Activated B cell treated with CpG ODN at 0.5 μM for 24 hours (primary cell): ENCODE results near the gene TSPAN11. TPM values are rescaled to one million over a fixed set of nuclear protein-coding genes. Genes with fewer than 3 reads are reported as not detected.

Experiments used
- ATAC-seq: fragments of 200-7000 bp; cut with Tn5 transposase; one replicate; pipeline ENCODE4 v1.10.0; 2021; ENCODE audit warnings: low read depth, mild to moderate bottlenecking, moderate library complexity
- CTCF ChIA-PET: fragments of 350-600 bp; sonication (Branson Sonifier 250); formaldehyde crosslinking; loops from one replicate; lab custom pipeline; 2021; ENCODE audit warnings: antibody characterized with exemption; lab: Charles Lee
- POLR2A ChIA-PET: fragments of 350-600 bp; sonication (Branson Sonifier 250); formaldehyde crosslinking; loops from one replicate; lab custom pipeline; 2021; ENCODE audit warnings: antibody characterized with exemption; lab: Charles Lee
- DNase-seq: peaks from one replicate; pipeline ENCODE4 v3.0.0; 2022
- H3K27ac Mint-ChIP-seq: one replicate; pipeline ENCODE4 v1.8.0; 2020; ENCODE audit warnings: mixed read lengths
- H3K27me3 Mint-ChIP-seq: one replicate; pipeline ENCODE4 v1.8.0; 2021; ENCODE audit warnings: mixed read lengths
- H3K36me3 Mint-ChIP-seq: one replicate; pipeline ENCODE4 v1.8.0; 2021; ENCODE audit warnings: low read depth, mixed read lengths
- H3K4me1 Mint-ChIP-seq: one replicate; pipeline ENCODE4 v1.8.0; 2021; ENCODE audit warnings: mixed read lengths
- H3K4me3 Mint-ChIP-seq: one replicate; pipeline ENCODE4 v1.8.0; 2020; ENCODE audit warnings: mild to moderate bottlenecking, mixed read lengths
- H3K9me3 Mint-ChIP-seq: one replicate; pipeline ENCODE4 v1.8.0; 2020; ENCODE audit warnings: mixed read lengths
- CTCF ChIP-seq: fragments of 200-600 bp; IDR thresholded peaks from one replicate; pipeline ENCODE4 v1.8.0; 2022; ENCODE audit warnings: antibody characterized with exemption, mild to moderate bottlenecking
- intact Hi-C: fragments of 100-400 bp; cut with micrococcal nuclease; formaldehyde crosslinking; loops from one replicate; pipeline ENCODE4 v1.15.1; 2024
- total RNA-seq: library from RNA; stranded (reverse); gene quantifications from 2 replicates; pipeline ENCODE4 v1.2.3, GENCODE V29; 2022

Gene TSPAN11
- total RNA-seq, 1 donor from 2014 or later: not detected

- no peak for DNase-seq
- Mint-ChIP-seq H3K4me1 (no peaks in the 10 kb centered on the region), H3K27ac (no peak overlapping the region), H3K27me3 (no peaks in the 10 kb centered on the region), H3K36me3 (no peaks in the 10 kb centered on the region), H3K9me3 (no peaks in the 10 kb centered on the region), H3K4me3 (no peak overlapping the region)
- POLR2A ChIA-PET: no interaction called here
- no peak for TF ChIP-seq CTCF
- intact Hi-C loops: no loop called here
- no peak for ATAC-seq
- CTCF ChIA-PET: no interaction called here
Measured at GRCh38 chr12:31041033-31041564, 114.6 kb downstream of the TSPAN11 start.

Other genes with a start within 250 kb of the TSPAN11 start
- 52.0 and 55.4 TPM in 2 replicates for gene IPO8, start 230.9 kb upstream of the TSPAN11 start, total RNA-seq
- gene CAPRIN2, start 171.8 kb upstream of the TSPAN11 start, total RNA-seq: 17.5 and 18.7 TPM in 2 replicates
- 49.5 and 62.2 TPM in 2 replicates for gene DDX11, start 147.1 kb downstream of the TSPAN11 start, total RNA-seq